Pulmonary artery endothelial cell (primary cell): ENCODE data around the gene CDH16. TPM values are rescaled to one million over a fixed set of nuclear protein-coding genes. Genes with fewer than 3 reads are reported as not detected.

ENCODE experiments used
- DNase-seq: peaks from one replicate; pipeline ENCODE4 v3.0.0-alpha.2; 2011; ENCODE audit warnings: low read depth, low spot score
- total RNA-seq: library from RNA; depleted of rRNA; stranded (reverse); fragments of >200 nt; gene quantifications from 2 replicates; pipeline ENCODE4 v1.2.3, GENCODE V29; 2014

Gene CDH16
- total RNA-seq, 1 donor from 2014 or later: not detected

GRCh38 chr16:66928702-66929388 is 10.2 kb upstream of the CDH16 start:
- no peak for DNase-seq

- no peak for DNase-seq
These were observed 9.4 kb upstream of the CDH16 start for GRCh38 chr16:66927918-66928649.

- no peak for DNase-seq
These were observed 8.3 kb upstream of the CDH16 start for GRCh38 chr16:66926961-66927436.

GRCh38 chr16:66926171-66926947 is 7.7 kb upstream of the CDH16 start:
- DNase-seq: no peak

- DNase-seq: no peak
These were observed 6.7 kb upstream of the CDH16 start, which contains the start of gene RRAD for GRCh38 chr16:66925322-66925840. Gene RRAD, minus strand, starts transcription at chr16:66925535. Its CDS starts 356 bp downstream, at chr16:66925179.

GRCh38 chr16:66924527-66925321 is 6.0 kb upstream of the CDH16 start:
- DNase-seq: no peak

- DNase-seq: no peak
These were observed 5.2 kb upstream of the CDH16 start for GRCh38 chr16:66923866-66924265.

GRCh38 chr16:66923247-66923731 is 4.6 kb upstream of the CDH16 start:
- no peak for DNase-seq

GRCh38 chr16:66921729-66922450 is 3.2 kb upstream of the CDH16 start:
- no peak for DNase-seq

GRCh38 chr16:66920924-66921680 is 2.4 kb upstream of the CDH16 start:
- DNase-seq: no peak

- no peak for DNase-seq
These were observed 1.6 kb upstream of the CDH16 start for GRCh38 chr16:66920299-66920590.

GRCh38 chr16:66919569-66920298 is 1.0 kb upstream of the CDH16 start:
- no peak for DNase-seq

- DNase-seq: no peak
These were observed 330 bp downstream of the CDH16 start for GRCh38 chr16:66918355-66918754.

GRCh38 chr16:66917741-66918140 is 944 bp downstream of the CDH16 start:
- no peak for DNase-seq

GRCh38 chr16:66916518-66916917 is 2.2 kb downstream of the CDH16 start:
- DNase-seq: no peak

GRCh38 chr16:66915041-66915440 is 3.6 kb downstream of the CDH16 start:
- no peak for DNase-seq

- DNase-seq: no peak
These were observed 4.1 kb downstream of the CDH16 start for GRCh38 chr16:66914541-66914940.

- no peak for DNase-seq
These were observed 5.0 kb downstream of the CDH16 start for GRCh38 chr16:66913711-66914110.

- DNase-seq: no peak
These were observed 5.6 kb downstream of the CDH16 start for GRCh38 chr16:66913081-66913480.
